H1 (cell line): ENCODE measurements around the gene TMEM266.

Experiments used
- CTCF ChIP-seq, 3 experiments: IDR thresholded peaks; 1 replicate in 2 of 3; 2 replicates in 1 of 3; pipeline versions ENCODE4 v1.5.1 to v1.6.1; 2011; ENCODE audit warnings: low read length in 3 of 3, mild to moderate bottlenecking in 3 of 3, inconsistent platforms in 2 of 3, low read depth in 1 of 3, moderate library complexity in 1 of 3; ENCODE audit not compliant: insufficient read depth in 1 of 3; ENCODE audit errors: control extremely low read depth in 1 of 3
- HDAC6 ChIP-seq: IDR thresholded peaks from one replicate; pipeline ENCODE4 v1.7.1; 2012; ENCODE audit warnings: low read depth, mild to moderate bottlenecking, inconsistent platforms, low read length, moderate library complexity
- NRF1 ChIP-seq: IDR thresholded peaks from 2 replicates; pipeline ENCODE4 v1.6.1; 2011; ENCODE audit warnings: mild to moderate bottlenecking, low read depth, low read length, improper control_type of control experiment
- PHF8 ChIP-seq: fragments of 200-600 bp; sonication (generic); conservative IDR thresholded peaks from 2 replicates; pipeline ENCODE4 v1.7.1; 2012; ENCODE audit warnings: low read depth, mild to moderate bottlenecking, inconsistent platforms, low read length, moderate library complexity

GRCh38 chr15:76146812-76147211 is 87.0 kb downstream of the TMEM266 start:
- no peak for TF ChIP-seq NRF1
- no peak for TF ChIP-seq HDAC6
- no peak for TF ChIP-seq PHF8
- TF ChIP-seq CTCF (IDR thresholded peaks at IDR 0.05; ENCODE audit: control extremely low read depth in 1 of 3, insufficient read depth in 1 of 3, low read depth in 1 of 3, low read length in 3 of 3) = no peak
